ENCODE data around the gene CCDC88B.

CCDC88B gene

GRCh38 chr11:64382586-64382985 lies 42.6 kb downstream of the CCDC88B start:
- DNase-seq (ENCODE audit: low spot score), result no peak

DNA sequence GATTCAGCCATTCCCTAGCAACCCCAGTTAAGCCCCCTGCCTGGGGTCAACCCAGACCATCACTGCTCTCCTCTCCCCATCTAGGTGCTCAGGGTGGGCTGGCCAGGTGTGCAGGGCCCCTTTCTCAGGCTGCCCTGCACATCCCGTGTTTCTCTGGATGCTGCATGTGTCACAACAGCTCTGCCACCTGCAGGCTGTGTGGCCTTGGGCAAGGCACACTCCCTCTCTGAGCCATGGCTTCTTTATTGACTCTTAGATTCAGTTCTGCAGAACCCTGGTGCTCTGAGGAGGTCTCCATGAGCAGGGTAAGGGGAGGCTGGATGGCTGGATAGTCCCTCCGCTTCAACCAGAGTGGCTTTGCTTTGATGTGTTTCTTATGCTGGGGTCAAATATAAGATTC lies 43.6 kb downstream of the CCDC88B start:
- no peak for DNase-seq (ENCODE audit: low spot score)

GRCh38 chr11:64384028-64384737 lies 44.2 kb downstream of the CCDC88B start:
- DNase-seq (ENCODE audit: low spot score), result no peak

DNA sequence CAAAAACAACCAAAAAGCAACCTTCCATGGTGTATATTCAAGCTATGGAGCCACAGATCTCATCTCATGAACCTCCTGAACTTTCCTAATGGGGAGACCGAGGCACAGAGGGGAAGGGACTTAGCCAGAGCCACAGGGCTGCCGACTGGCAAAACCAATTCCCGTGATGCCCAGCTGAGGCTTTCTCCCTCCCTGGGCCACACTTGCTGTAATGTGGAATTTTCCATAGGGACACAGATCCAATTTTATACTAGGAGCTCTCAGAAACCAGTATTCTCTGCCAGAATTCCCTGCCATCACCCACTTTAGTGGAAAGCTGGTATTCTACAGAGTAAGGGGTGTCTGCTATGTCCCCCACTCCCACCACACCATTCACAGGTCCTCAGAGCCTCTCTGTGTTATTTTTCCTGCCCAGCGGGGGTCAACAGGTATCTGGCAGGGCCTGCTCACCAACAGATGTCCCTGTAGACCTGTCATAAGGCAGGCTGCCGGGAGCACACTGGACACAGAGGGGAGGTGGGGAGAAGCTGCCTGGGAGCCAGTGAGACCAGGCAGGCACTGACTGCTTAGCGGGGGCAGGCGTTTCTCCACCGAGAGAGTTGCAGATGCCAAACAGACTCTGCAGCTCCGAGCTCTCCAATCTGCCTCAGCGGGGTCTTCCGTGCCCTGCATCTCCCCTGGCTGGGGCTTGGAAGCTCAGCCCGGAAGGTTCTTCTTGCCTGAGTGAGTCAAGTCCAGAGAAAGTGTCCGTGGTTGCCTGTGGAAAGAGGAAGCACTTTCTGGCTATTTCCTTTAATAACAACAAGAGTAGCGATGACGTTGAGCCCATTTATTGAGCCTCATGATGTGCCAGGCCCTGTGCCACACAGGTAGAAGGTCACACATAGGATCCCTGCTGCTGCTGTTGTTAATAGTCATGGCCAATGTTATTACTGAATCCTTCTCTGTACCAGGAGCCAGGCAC lies 45.3 kb downstream of the CCDC88B start:
- DNase-seq (ENCODE audit: low spot score), result no peak

- DNase-seq (ENCODE audit: low spot score), result no peak
Observed at GRCh38 chr11:64385945-64386704, 46.1 kb downstream of the CCDC88B start.

DNA sequence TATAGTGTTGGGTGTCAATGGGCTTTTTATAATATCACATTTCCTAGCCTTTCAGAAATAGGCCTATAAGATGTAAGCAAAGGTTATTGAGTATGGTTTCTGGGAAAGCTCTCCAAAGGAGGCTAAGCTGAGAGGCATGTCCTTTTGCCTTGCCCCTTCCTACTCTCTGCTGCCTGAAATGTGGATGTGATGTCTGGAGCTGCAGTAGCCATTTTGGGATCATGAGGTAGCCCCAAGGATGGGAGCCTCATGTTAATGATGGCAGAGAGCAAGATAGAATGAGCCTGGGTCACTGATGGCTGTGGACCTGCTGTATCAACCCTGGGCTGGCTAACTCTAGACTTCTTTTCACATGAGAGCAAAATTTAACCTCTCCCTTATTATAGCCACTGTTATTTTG lies 47.9 kb downstream of the CCDC88B start:
- no peak for DNase-seq (ENCODE audit: low spot score)

GRCh38 chr11:64388894-64389293 lies 48.9 kb downstream of the CCDC88B start:
- DNase-seq (ENCODE audit: low spot score), result no peak

GRCh38 chr11:64389851-64390250 lies 49.8 kb downstream of the CCDC88B start:
- DNase-seq (ENCODE audit: low spot score), result no peak

- no peak for DNase-seq (ENCODE audit: low spot score)
Observed at GRCh38 chr11:64390558-64390957, 50.6 kb downstream of the CCDC88B start.

DNA sequence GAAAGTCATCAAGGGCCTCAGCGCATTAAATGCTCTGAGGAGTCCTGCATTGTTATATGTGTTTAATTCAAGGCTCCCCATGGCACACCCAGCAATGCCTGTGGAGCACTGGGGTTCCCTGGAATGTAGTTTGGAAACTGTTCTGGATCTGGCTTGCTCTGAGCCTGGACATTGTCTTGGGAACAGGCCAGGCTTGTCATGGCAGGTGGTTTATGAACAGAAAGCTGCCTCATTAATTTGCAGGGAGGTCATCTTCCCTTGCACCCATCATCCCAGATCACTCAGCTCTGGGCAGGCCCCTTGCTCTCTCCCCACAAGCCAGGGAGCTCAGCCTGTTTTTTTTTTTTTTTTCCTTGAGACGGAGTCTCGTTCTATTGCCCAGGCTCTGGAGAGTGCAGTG lies 51.8 kb downstream of the CCDC88B start:
- DNase-seq (ENCODE audit: low spot score), result no peak

- no peak for DNase-seq (ENCODE audit: low spot score)
Observed at GRCh38 chr11:64395545-64396078, 55.6 kb downstream of the CCDC88B start.

- no peak for DNase-seq (ENCODE audit: low spot score)
Observed at GRCh38 chr11:64396079-64396591, 56.1 kb downstream of the CCDC88B start.

DNA sequence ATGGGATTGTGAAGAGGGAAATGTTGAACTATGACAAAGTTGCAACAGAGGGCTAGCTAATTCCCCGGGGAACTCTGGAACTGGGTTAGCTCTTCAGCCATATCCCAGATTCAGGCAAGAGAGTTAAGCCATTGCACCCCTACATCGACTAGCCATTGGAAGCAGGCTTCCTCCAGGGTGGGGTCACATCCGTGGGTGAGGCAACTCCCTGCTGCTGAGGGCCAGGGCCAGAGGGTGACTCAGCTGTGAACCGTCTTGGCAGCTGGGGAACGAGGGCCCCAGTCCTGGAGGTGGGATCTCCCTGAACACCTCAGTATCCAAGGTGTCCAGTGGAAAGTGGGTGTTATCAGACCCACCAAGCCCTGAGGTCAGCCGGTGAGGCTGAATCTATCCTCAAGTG lies 60.1 kb downstream of the CCDC88B start:
- peak; percentile 54 for DNase-seq (ENCODE audit: low spot score)

GRCh38 chr11:64400667-64401066 lies 60.7 kb downstream of the CCDC88B start:
- no peak for DNase-seq (ENCODE audit: low spot score)

DNA sequence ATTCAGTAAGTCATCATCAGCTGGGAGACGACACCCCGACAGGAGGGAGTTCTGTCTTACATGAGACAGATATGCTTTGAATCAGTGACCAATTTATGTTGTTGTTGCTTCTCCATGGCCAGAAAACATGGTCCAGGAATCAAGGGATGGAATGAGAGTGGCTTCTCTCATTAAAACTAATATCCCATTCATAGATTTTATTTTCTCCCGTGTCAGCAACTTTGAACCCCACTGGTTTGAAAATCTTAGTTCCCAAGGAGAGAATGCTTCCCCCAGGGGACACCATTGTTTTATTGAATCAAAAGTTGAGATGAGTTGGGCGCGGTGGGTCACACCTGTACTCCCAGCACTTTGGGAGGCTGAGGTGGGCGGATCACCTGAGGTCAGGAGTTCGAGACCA lies 61.8 kb downstream of the CCDC88B start:
- DNase-seq (ENCODE audit: low spot score), result no peak

- no peak for DNase-seq (ENCODE audit: low spot score)
Observed at GRCh38 chr11:64403106-64403505, 63.1 kb downstream of the CCDC88B start.

- DNase-seq (ENCODE audit: low spot score), result no peak
Observed at GRCh38 chr11:64406221-64406946, 66.4 kb downstream of the CCDC88B start.
